Activated T-cell treated with anti-CD3 and anti-CD28 coated beads, Interleukin-2, amount 50 U/mL, for 24 hours (primary cell): Measurements from ENCODE around the gene N4BP2L2.

Experiments
- DNase-seq: peaks from one replicate; pipeline ENCODE4 v3.0.0-alpha.2; 2020
- H3K27ac Mint-ChIP-seq: 2 replicates; pipeline ENCODE4 v1.8.0; 2020; ENCODE audit warnings: mild to moderate bottlenecking, mixed read lengths
- H3K27me3 Mint-ChIP-seq: 2 replicates; pipeline ENCODE4 v1.8.0; 2020; ENCODE audit warnings: mixed read lengths
- H3K36me3 Mint-ChIP-seq: 2 replicates; pipeline ENCODE4 v1.8.0; 2020; ENCODE audit warnings: low read depth, mixed read lengths
- H3K4me1 Mint-ChIP-seq: 2 replicates; pipeline ENCODE4 v1.8.0; 2020; ENCODE audit warnings: low read depth, mixed read lengths
- H3K4me3 Mint-ChIP-seq: 2 replicates; pipeline ENCODE4 v1.8.0; 2020; ENCODE audit warnings: mild to moderate bottlenecking, moderate library complexity, mixed read lengths
- H3K9me3 Mint-ChIP-seq: 2 replicates; pipeline ENCODE4 v1.8.0; 2020; ENCODE audit warnings: mixed read lengths

Gene N4BP2L2

DNA sequence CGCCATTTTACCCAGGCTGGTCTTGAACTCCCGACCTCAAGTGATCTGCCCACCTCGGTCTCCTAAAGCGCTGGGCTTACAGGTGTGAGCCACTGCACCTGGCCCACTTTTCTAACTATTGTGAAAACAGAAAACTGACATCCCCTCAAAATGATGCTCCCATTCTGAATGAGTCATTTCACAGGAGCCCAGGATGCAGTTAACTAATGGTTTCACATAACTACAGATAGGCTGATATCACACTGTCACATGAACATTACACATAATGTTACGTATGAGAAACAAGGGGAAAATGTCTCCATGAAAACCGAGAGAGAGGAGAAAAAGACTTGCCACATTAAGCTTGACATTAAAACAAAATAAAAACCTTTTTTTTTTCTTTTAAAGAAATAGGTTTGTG is 37.5 kb downstream of the N4BP2L2 start:
- H3K9me3 Mint-ChIP-seq: no peaks in the 10 kb centered on the region
- peaks cover 12% of the 10 kb centered on the region for H3K4me1 Mint-ChIP-seq
- peaks cover 15% of the 10 kb centered on the region for H3K36me3 Mint-ChIP-seq
- H3K27ac Mint-ChIP-seq: no peak overlapping the region
- H3K4me3 Mint-ChIP-seq: no peak overlapping the region
- H3K27me3 Mint-ChIP-seq: no peaks in the 10 kb centered on the region
- no peak for DNase-seq

GRCh38 chr13:32499538-32500210 is 38.9 kb downstream of the N4BP2L2 start:
- Mint-ChIP-seq H3K27me3 (no peaks in the 10 kb centered on the region), H3K36me3 (peaks cover 11% of the 10 kb centered on the region), H3K27ac (no peak overlapping the region), H3K9me3 (no peaks in the 10 kb centered on the region), H3K4me1 (peaks cover 12% of the 10 kb centered on the region), H3K4me3 (no peak overlapping the region)
- no peak for DNase-seq

GRCh38 chr13:32497589-32497988 is 41.0 kb downstream of the N4BP2L2 start:
- H3K4me3 Mint-ChIP-seq: no peak overlapping the region
- H3K27ac Mint-ChIP-seq: no peak overlapping the region
- no peaks in the 10 kb centered on the region for H3K27me3 Mint-ChIP-seq
- peaks cover 12% of the 10 kb centered on the region for H3K4me1 Mint-ChIP-seq
- H3K9me3 Mint-ChIP-seq: no peaks in the 10 kb centered on the region
- H3K36me3 Mint-ChIP-seq: peaks cover 8% of the 10 kb centered on the region
- no peak for DNase-seq

DNA sequence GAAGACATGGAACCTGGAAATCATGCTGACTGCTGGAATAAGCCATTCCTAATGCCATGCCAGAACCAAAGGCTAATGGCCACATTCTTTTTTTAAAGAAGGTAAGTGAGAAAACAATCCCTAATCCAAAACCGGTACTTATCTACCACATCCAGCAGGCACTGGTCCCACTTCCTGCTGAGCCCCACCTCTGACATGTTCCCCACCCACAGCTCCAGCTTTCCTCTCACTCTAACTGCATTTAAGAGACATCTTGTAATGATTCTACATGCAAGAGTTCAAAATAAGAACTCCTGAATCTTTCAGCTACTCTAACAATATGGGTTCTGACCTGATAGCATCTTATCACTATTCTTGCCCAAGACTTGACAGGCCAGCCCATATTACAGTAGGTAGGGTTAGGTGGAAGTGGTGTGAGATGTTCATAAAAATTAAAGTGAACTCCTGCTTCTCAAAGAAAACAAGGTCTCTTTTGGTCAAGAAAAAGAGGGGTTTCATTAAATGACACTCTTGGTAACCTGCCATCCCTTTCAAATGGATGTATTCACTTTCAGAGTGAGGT is 41.9 kb downstream of the N4BP2L2 start:
- H3K9me3 Mint-ChIP-seq: no peaks in the 10 kb centered on the region
- DNase-seq: no peak
- H3K4me3 Mint-ChIP-seq: no peak overlapping the region
- H3K4me1 Mint-ChIP-seq: peaks cover 12% of the 10 kb centered on the region
- H3K36me3 Mint-ChIP-seq: peaks cover 4% of the 10 kb centered on the region
- H3K27me3 Mint-ChIP-seq: no peaks in the 10 kb centered on the region
- H3K27ac Mint-ChIP-seq: peak overlapping the region; percentile 26

- no peaks in the 10 kb centered on the region for H3K27me3 Mint-ChIP-seq
- H3K9me3 Mint-ChIP-seq: no peaks in the 10 kb centered on the region
- no peak overlapping the region for H3K27ac Mint-ChIP-seq
- H3K4me1 Mint-ChIP-seq: peaks cover 10% of the 10 kb centered on the region
- no peak overlapping the region for H3K4me3 Mint-ChIP-seq
- H3K36me3 Mint-ChIP-seq: peaks cover 2% of the 10 kb centered on the region
- no peak for DNase-seq
These were observed 42.8 kb downstream of the N4BP2L2 start for GRCh38 chr13:32495841-32496240.

- H3K36me3 Mint-ChIP-seq: peaks cover 2% of the 10 kb centered on the region
- no peak overlapping the region for H3K27ac Mint-ChIP-seq
These were observed 43.2 kb downstream of the N4BP2L2 start for GRCh38 chr13:32495429-32495828.

DNA sequence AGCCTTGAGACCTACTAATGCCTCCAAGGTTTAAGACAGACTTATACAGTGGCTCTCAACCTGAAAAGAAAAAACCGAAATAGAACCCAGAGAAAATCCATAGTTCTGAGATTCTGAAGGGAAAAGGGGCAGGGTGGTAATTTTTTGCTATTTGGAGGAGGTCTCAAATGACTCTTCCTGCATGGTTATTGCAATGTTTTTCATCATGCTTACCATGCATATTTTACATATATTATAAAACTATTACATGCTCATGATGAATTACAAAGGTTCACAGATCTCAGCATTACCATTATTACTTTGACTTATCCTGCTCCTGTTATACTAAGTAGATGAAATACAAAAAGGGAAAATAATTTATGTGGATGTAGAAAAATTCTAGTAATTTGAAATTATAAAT is 47.6 kb downstream of the N4BP2L2 start:
- Mint-ChIP-seq H3K36me3 (peaks cover 2% of the 10 kb centered on the region), H3K27me3 (no peaks in the 10 kb centered on the region), H3K4me3 (no peak overlapping the region), H3K27ac (no peak overlapping the region), H3K4me1 (no peaks in the 10 kb centered on the region), H3K9me3 (no peaks in the 10 kb centered on the region)
- no peak for DNase-seq

More at GRCh38 chr13:32495429-32495828, 43.2 kb downstream of the N4BP2L2 start:
- Mint-ChIP-seq H3K4me1 (peaks cover 10% of the 10 kb centered on the region), H3K27me3 (no peaks in the 10 kb centered on the region), H3K4me3 (no peak overlapping the region), H3K9me3 (no peaks in the 10 kb centered on the region)
- DNase-seq: no peak

DNA sequence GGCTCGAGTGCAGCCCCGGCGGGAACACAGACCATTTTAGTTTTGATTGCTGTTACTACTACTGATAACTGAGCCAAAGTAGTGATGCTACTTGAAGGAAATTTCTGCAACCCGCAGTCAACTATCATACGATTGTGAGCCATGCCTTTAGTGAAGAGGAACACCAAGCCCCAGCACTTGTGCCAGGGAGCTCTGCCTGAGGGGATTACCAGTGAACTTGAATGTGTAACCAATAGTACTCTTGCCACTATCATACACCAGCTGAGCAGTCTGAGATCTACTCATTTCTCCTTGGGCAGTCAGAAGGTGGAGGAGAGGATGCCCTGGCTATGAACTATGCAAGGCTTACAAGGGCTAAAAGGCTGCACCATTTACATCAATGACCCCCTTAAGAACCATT is 61.7 kb downstream of the N4BP2L2 start:
- Mint-ChIP-seq H3K27me3 (no peaks in the 10 kb centered on the region), H3K4me3 (no peak overlapping the region), H3K36me3 (peaks cover 12% of the 10 kb centered on the region), H3K9me3 (no peaks in the 10 kb centered on the region), H3K4me1 (peaks cover 7% of the 10 kb centered on the region), H3K27ac (no peak overlapping the region)
- no peak for DNase-seq

DNA sequence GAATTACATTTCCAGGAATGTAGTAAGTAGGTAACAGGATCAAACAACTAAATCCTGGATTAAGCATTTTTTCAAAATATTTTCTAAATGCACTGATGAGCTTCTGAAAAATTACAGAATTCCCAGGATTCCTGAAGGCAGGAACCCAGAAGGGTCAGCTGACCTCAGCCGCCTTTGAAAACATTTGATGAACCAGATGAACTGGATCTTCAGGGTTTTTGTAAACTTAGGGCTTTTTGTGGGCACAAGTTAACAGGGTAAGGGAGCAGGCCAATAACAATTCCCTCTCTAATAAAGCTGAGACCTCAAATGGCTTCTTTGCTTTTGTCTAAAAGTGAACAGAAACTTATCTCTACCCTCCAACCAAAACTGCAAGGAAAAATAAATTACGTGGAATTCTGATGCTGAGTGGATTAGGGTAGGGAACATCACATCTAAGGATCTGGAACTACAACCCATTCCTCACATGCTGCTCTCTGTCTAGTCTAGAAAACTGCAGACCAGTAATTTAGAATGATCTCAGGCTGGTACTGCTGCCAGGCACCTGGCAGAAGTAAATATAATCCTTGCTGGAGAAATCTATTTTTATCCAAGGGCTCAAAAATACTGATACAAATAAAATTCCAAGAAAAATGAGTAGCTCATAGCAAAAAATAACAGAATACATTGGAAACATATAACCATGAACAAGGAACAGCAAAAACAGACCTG is 62.4 kb downstream of the N4BP2L2 start:
- Mint-ChIP-seq H3K27ac (no peak overlapping the region), H3K4me3 (no peak overlapping the region), H3K27me3 (no peaks in the 10 kb centered on the region), H3K9me3 (no peaks in the 10 kb centered on the region), H3K4me1 (peaks cover 10% of the 10 kb centered on the region), H3K36me3 (peaks cover 13% of the 10 kb centered on the region)
- DNase-seq: no peak

DNA sequence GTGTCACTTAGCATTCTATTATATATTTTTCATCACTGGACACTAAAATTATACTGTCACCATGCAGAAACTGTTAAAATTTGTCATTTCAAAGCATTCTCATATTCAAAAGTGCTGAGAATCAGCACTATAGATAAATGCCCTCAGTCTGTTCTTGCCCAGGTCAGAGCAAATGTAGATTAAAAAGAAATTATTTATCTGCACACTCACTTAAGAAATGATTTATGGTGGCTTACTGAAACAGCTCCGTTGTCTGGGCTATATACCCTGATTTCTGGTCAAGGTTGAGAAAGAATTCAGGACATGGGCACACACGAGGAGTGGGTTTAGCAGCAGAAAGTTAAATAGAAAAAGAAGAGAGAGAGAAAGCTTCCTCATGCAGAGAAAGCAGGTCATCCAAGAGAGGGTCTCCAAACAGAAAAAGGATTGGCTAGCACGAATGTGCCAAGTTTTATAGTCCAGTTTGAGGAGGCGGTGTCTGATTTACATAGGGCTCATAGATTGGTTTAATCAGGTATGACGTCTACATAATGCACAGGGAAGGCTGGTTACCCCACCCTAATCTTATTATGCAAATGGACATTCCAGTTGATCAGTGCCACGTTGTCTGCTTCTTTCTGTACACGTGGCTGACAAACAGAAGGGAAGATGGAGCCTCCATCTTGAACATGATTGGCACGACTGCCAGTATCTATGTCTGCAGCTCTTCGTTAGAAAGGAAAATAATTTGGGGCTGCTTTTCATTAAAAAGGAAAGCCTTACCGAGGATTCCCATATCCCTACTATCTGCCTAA is 63.4 kb downstream of the N4BP2L2 start:
- H3K36me3 Mint-ChIP-seq: peaks cover 15% of the 10 kb centered on the region
- H3K27ac Mint-ChIP-seq: no peak overlapping the region
- no peaks in the 10 kb centered on the region for H3K27me3 Mint-ChIP-seq
- no peak overlapping the region for H3K4me3 Mint-ChIP-seq
- peaks cover 10% of the 10 kb centered on the region for H3K4me1 Mint-ChIP-seq
- H3K9me3 Mint-ChIP-seq: no peaks in the 10 kb centered on the region
- DNase-seq: no peak

DNA sequence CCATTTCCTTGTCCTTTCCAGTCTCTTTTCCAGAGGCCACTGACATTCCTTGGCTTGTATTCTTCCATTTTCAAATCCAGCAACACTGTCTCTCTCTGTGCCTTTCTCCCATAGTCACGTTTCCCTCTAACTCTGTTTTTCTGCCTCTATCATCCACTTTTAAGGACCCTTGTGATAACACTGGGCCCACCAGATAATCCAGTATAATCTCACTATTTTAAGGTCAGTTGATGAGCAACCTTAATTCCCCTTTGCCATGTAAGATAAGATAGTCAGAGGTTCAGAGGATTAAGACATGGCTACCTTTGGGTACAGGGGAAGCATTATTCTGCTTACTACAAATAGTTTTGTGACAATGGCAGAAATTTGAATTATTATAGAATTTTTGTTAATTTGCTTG is 64.9 kb downstream of the N4BP2L2 start:
- Mint-ChIP-seq H3K4me1 (peaks cover 10% of the 10 kb centered on the region), H3K27me3 (no peaks in the 10 kb centered on the region), H3K4me3 (no peak overlapping the region), H3K27ac (no peak overlapping the region), H3K9me3 (no peaks in the 10 kb centered on the region), H3K36me3 (peaks cover 15% of the 10 kb centered on the region)
- no peak for DNase-seq

DNA sequence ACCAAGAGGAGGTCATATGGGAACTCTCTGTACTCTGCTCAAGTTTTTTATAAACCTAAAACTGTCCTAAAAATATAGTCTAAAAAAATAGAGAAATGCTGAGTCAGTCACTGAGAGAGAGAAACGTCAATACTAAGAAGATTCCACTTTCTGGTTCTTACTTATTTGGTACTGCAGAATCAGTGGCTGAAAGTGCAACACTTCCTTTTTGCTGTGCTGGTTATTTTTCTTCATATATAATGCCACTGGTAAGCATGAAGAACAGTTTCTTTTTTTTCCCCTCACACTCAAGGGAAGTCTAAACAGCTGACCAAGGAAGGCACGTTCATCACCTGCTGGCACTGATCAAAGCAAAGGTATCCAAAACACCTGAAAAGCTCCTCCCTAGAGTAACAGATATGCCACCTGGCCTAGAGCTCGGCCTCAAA is 66.4 kb downstream of the N4BP2L2 start:
- Mint-ChIP-seq H3K27me3 (no peaks in the 10 kb centered on the region), H3K4me3 (no peak overlapping the region), H3K36me3 (peaks cover 8% of the 10 kb centered on the region), H3K27ac (peak overlapping the region; percentile 81), H3K4me1 (peaks cover 10% of the 10 kb centered on the region), H3K9me3 (no peaks in the 10 kb centered on the region)
- DNase-seq: no peak

DNA sequence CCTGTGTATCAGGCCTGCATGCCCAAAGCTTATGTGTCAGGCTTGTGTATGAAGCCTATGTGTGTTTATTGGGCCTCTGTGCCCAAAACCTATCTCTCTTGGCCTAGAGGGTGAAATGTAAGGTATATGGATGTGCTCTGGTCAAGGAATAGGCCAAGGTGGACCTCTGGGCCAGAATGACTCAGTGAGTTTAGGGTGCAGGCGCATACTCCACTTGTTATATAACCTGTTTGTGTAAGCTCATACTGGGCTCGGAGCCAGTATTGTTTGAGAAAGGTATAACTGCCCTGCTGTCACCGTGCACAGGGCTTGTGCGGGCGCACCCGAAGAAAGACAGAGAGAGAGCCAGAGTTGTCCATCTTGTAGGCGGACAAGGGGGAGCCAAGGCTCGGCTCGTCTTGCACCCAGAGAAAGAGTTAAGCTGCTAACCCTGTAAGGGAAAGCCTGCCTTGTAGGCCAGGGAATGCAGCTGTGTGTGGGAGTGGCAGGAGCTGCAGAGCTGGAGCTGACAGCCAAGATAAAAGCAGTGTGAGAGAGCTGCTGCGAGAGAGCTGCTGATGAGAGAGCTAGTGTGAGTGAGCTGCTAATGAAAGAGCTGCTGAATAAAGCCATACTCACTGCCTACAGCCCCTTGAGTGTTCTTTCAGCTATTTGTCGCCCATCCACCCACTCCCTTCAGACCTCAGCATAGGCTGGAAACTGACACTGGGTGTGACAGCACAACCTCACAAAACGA is 67.2 kb downstream of the N4BP2L2 start:
- no peaks in the 10 kb centered on the region for H3K27me3 Mint-ChIP-seq
- H3K36me3 Mint-ChIP-seq: peaks cover 3% of the 10 kb centered on the region
- H3K4me3 Mint-ChIP-seq: no peak overlapping the region
- no peaks in the 10 kb centered on the region for H3K9me3 Mint-ChIP-seq
- no peak for DNase-seq
- H3K27ac Mint-ChIP-seq: peak overlapping the region; percentile 81
- H3K4me1 Mint-ChIP-seq: peaks cover 10% of the 10 kb centered on the region

DNA sequence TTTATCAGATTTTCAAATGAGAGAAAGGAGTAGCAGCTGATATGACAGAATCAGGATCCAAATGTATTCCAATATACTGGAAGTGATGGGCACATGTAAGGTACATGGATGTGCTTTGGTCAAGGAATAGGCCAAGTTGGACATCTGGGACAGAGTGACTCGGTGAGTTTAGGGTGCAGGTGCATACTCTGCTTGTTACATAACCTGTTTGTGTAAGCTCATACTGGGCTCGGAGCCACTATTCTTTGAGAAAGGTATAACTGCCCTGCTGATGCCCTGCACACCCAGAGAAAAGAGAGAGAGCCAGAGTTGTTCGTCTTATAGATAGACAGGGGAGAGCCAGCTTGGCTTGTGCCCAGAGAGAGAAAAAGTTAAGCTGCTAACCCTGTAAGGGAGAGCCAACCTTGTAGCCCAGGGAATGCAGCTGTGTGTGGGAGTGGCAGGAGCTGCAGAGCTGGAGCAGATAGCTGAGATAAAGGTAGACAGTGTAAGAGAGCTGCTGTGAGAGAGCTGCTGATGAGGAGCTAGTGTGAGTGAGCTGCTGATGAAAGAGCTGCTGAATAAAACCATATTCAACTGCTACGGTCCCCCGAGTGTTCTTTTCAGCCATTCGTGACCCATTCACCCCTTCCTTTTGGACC is 70.0 kb downstream of the N4BP2L2 start:
- Mint-ChIP-seq H3K36me3 (peaks cover 7% of the 10 kb centered on the region), H3K27ac (no peak overlapping the region), H3K4me3 (no peak overlapping the region), H3K4me1 (peaks cover 10% of the 10 kb centered on the region), H3K9me3 (no peaks in the 10 kb centered on the region), H3K27me3 (no peaks in the 10 kb centered on the region)
- no peak for DNase-seq
